ENCODE data around the gene IL9R.

The IL9R gene

DNA sequence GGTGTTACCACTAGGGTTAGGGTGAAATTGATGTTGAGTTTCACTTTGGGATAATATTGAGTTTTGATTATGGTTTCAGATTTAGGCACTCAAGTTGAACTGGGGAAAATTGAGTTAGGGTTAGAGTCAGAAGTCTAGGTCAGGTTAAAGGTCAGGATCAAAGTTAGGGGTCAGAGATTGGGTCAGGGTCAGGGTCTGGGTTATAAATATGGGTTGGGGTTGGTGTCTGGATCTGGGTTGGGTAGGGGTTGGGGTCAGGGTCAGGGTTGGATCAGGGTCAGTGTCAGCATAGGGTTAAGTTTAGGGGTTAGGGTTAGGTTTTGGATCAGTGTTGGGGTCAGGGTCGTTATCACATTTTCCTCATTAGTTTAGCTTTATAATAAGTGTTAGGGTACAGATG, 42.7 kb upstream of the IL9R start:
- Histone ChIP-seq H3K4me1 (ENCODE audit: control insufficient read depth, insufficient read depth, low read length) (no peaks in the 10 kb centered on the region), H3K9me3 (ENCODE audit: control insufficient read depth, insufficient read depth, low read depth, low read length) (no peaks in the 10 kb centered on the region), H3K27ac (ENCODE audit: extremely low read depth, low read depth, low read length) (no peak overlapping the region), H3K36me3 (ENCODE audit: control insufficient read depth in 2 of 2, insufficient read depth in 1 of 2, low read length in 2 of 2) (no peaks in the 10 kb centered on the region), H3K4me3 (ENCODE audit: low read depth, low read length) (no peak overlapping the region)
- POLR2A ChIA-PET: no interaction called here
- TF ChIP-seq ZNF558 (tag by site-specific recombination; IDR thresholded peaks at IDR 0.05) (no peak), CTCF (tag by site-specific recombination; IDR thresholded peaks at IDR 0.05) (no peak), BCL11B (tag by site-specific recombination; IDR thresholded peaks at IDR 0.05; ENCODE audit: low read depth) (peak; percentile 79), GLIS2 (tag by site-specific recombination; IDR thresholded peaks at IDR 0.05) (no peak)
- CTCF ChIA-PET: no interaction called here

DNA sequence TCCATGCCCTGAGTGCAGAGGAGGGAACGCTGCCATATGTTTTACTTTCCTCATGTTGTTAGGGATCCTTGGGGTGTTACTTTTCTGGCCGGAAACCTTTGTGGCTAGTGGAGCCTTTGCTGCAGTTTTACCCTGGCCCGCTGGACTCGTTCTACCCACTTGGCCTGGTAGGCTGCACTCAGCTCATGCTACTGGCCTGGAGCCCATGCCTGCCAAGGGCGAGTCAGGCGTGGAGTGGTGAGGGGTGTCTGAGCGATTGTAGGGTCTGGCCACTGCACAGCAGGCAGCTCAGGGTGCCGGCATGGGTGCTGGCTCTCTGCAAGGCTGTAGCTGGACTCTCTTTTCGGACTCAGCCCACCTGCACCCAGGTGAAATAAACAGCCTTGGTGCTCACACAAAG, 41.4 kb upstream of the IL9R start:
- Histone ChIP-seq H3K4me1 (ENCODE audit: control insufficient read depth, insufficient read depth, low read length) (no peaks in the 10 kb centered on the region), H3K4me3 (ENCODE audit: low read depth, low read length) (no peak overlapping the region), H3K9me3 (ENCODE audit: control insufficient read depth, insufficient read depth, low read depth, low read length) (no peaks in the 10 kb centered on the region), H3K27ac (ENCODE audit: extremely low read depth, low read depth, low read length) (no peak overlapping the region), H3K36me3 (ENCODE audit: control insufficient read depth in 2 of 2, insufficient read depth in 1 of 2, low read length in 2 of 2) (no peaks in the 10 kb centered on the region)
- CTCF ChIA-PET: no interaction called here
- POLR2A ChIA-PET: no interaction called here
- TF ChIP-seq MEIS1 (CRISPR knock-in tag; IDR thresholded peaks at IDR 0.05; ENCODE audit: borderline replicate concordance): no peak
- no peak for TF ChIP-seq ZNF354C (tag by site-specific recombination; IDR thresholded peaks at IDR 0.05; ENCODE audit: borderline replicate concordance, low read depth)

- H3K4me3 ChIP-seq (ENCODE audit: low read depth, low read length): no peak overlapping the region
- H3K27ac ChIP-seq (ENCODE audit: extremely low read depth, low read depth, low read length): no peak overlapping the region
- no peaks in the 10 kb centered on the region for H3K4me1 ChIP-seq (ENCODE audit: control insufficient read depth, insufficient read depth, low read length)
- CTCF ChIA-PET: no interaction called here
- TF ChIP-seq ZBTB8A (tag by site-specific recombination; IDR thresholded peaks at IDR 0.05): no peak
- TF ChIP-seq, protein P1, sequence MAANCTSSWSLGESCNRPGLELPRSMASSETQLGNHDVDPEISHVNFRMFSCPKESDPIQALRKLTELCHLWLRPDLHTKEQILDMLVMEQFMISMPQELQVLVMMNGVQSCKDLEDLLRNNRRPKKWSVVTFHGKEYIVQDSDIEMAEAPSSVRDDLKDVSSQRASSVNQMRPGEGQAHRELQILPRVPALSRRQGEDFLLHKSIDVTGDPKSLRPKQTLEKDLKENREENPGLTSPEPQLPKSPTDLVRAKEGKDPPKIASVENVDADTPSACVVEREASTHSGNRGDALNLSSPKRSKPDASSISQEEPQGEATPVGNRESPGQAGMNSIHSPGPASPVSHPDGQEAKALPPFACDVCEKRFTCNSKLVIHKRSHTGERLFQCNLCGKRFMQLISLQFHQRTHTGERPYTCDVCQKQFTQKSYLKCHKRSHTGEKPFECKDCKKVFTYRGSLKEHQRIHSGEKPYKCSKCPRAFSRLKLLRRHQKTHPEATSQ (tag by site-specific recombination; IDR thresholded peaks at IDR 0.05): no peak
- no peak for TF ChIP-seq ZNF112 (tag by site-specific recombination; IDR thresholded peaks at IDR 0.05)
- TF ChIP-seq EGR2 (tag by site-specific recombination; IDR thresholded peaks at IDR 0.05; ENCODE audit: low read depth): no peak
- TF ChIP-seq ZNF19 (tag by site-specific recombination; IDR thresholded peaks at IDR 0.05; ENCODE audit: low read depth): no peak
- TF ChIP-seq ZSCAN4 (tag by site-specific recombination; IDR thresholded peaks at IDR 0.05): no peak
- no peak for TF ChIP-seq ZBTB1 (tag by site-specific recombination; IDR thresholded peaks at IDR 0.05)
- TF ChIP-seq GLIS2 (tag by site-specific recombination; IDR thresholded peaks at IDR 0.05): no peak
- no peak for TF ChIP-seq ZNF776 (tag by site-specific recombination; IDR thresholded peaks at IDR 0.05; ENCODE audit: borderline replicate concordance)
- no peak for TF ChIP-seq ZNF621 (tag by site-specific recombination; IDR thresholded peaks at IDR 0.05)
- no peak for TF ChIP-seq MYNN (tag by site-specific recombination; IDR thresholded peaks at IDR 0.05; ENCODE audit: borderline replicate concordance)
- no peak for TF ChIP-seq ZNF549 (tag by site-specific recombination; IDR thresholded peaks at IDR 0.05)
- TF ChIP-seq, protein P2, sequence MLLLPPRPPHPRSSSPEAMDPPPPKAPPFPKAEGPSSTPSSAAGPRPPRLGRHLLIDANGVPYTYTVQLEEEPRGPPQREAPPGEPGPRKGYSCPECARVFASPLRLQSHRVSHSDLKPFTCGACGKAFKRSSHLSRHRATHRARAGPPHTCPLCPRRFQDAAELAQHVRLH (tag by site-specific recombination; IDR thresholded peaks at IDR 0.05): no peak
- TF ChIP-seq, protein P3, sequence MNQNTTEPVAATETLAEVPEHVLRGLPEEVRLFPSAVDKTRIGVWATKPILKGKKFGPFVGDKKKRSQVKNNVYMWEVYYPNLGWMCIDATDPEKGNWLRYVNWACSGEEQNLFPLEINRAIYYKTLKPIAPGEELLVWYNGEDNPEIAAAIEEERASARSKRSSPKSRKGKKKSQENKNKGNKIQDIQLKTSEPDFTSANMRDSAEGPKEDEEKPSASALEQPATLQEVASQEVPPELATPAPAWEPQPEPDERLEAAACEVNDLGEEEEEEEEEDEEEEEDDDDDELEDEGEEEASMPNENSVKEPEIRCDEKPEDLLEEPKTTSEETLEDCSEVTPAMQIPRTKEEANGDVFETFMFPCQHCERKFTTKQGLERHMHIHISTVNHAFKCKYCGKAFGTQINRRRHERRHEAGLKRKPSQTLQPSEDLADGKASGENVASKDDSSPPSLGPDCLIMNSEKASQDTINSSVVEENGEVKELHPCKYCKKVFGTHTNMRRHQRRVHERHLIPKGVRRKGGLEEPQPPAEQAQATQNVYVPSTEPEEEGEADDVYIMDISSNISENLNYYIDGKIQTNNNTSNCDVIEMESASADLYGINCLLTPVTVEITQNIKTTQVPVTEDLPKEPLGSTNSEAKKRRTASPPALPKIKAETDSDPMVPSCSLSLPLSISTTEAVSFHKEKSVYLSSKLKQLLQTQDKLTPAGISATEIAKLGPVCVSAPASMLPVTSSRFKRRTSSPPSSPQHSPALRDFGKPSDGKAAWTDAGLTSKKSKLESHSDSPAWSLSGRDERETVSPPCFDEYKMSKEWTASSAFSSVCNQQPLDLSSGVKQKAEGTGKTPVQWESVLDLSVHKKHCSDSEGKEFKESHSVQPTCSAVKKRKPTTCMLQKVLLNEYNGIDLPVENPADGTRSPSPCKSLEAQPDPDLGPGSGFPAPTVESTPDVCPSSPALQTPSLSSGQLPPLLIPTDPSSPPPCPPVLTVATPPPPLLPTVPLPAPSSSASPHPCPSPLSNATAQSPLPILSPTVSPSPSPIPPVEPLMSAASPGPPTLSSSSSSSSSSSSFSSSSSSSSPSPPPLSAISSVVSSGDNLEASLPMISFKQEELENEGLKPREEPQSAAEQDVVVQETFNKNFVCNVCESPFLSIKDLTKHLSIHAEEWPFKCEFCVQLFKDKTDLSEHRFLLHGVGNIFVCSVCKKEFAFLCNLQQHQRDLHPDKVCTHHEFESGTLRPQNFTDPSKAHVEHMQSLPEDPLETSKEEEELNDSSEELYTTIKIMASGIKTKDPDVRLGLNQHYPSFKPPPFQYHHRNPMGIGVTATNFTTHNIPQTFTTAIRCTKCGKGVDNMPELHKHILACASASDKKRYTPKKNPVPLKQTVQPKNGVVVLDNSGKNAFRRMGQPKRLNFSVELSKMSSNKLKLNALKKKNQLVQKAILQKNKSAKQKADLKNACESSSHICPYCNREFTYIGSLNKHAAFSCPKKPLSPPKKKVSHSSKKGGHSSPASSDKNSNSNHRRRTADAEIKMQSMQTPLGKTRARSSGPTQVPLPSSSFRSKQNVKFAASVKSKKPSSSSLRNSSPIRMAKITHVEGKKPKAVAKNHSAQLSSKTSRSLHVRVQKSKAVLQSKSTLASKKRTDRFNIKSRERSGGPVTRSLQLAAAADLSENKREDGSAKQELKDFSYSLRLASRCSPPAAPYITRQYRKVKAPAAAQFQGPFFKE (tag by site-specific recombination; IDR thresholded peaks at IDR 0.05; ENCODE audit: borderline replicate concordance): no peak
- TF ChIP-seq ZNF624 (tag by site-specific recombination; IDR thresholded peaks at IDR 0.05): no peak
- H3K36me3 ChIP-seq (ENCODE audit: control insufficient read depth in 2 of 2, insufficient read depth in 1 of 2, low read length in 2 of 2): no peaks in the 10 kb centered on the region
- POLR2A ChIA-PET: no interaction called here
- no peaks in the 10 kb centered on the region for H3K9me3 ChIP-seq (ENCODE audit: control insufficient read depth, insufficient read depth, low read depth, low read length)
Measured at GRCh38 chrX:155956649-155957048, 40.8 kb upstream of the IL9R start.
